ELF-1 (cell line): Measurements from ENCODE around the gene LCE1E.

Experiments
- DNase-seq: peaks from one replicate; pipeline ENCODE4 v3.0.0-alpha.2; 2016; ENCODE audit warnings: low read depth, low spot score

The LCE1E gene

GRCh38 chr1:152786077-152786476 lies at the start of gene LCE1E:
TSS of gene LCE1E (plus strand) at chr1:152786257. CDS start at chr1:152787300, 1,043 bp downstream.
- no peak for DNase-seq

- no peak for DNase-seq
Measured at GRCh38 chr1:152737997-152738396, 48.1 kb upstream of the LCE1E start.

- DNase-seq = no peak
Measured at GRCh38 chr1:152739841-152740240, 46.2 kb upstream of the LCE1E start.

GRCh38 chr1:152741656-152742055 lies 44.4 kb upstream of the LCE1E start:
- no peak for DNase-seq

GRCh38 chr1:152743371-152744145 lies 42.5 kb upstream of the LCE1E start:
- DNase-seq = no peak

GRCh38 chr1:152745289-152745704 lies 40.8 kb upstream of the LCE1E start:
- no peak for DNase-seq

GRCh38 chr1:152745765-152746444 lies 40.2 kb upstream of the LCE1E start:
- no peak for DNase-seq

- no peak for DNase-seq
Measured at GRCh38 chr1:152747831-152748230, 38.2 kb upstream of the LCE1E start.

GRCh38 chr1:152752225-152752624 lies 33.8 kb upstream of the LCE1E start:
- DNase-seq = no peak

- no peak for DNase-seq
Measured at GRCh38 chr1:152753586-152753985, 32.5 kb upstream of the LCE1E start.

- no peak for DNase-seq
Measured at GRCh38 chr1:152756872-152757271, 29.2 kb upstream of the LCE1E start.

GRCh38 chr1:152757747-152758146 lies 28.3 kb upstream of the LCE1E start, which contains the start of gene KPRP:
TSS of gene KPRP (plus strand) at chr1:152758025. CDS start at chr1:152759589, 1,564 bp downstream.
- DNase-seq = no peak

- DNase-seq = no peak
Measured at GRCh38 chr1:152758636-152759035, 27.4 kb upstream of the LCE1E start.

GRCh38 chr1:152759453-152760173 lies 26.4 kb upstream of the LCE1E start:
- no peak for DNase-seq

GRCh38 chr1:152760551-152761190 lies 25.4 kb upstream of the LCE1E start:
- no peak for DNase-seq

- DNase-seq = no peak
Measured at GRCh38 chr1:152761609-152762213, 24.3 kb upstream of the LCE1E start.

GRCh38 chr1:152768847-152769533 lies 17.1 kb upstream of the LCE1E start:
- DNase-seq = no peak

GRCh38 chr1:152770411-152770810 lies 15.6 kb upstream of the LCE1E start:
- no peak for DNase-seq

- DNase-seq = no peak
Measured at GRCh38 chr1:152774875-152775274, 11.2 kb upstream of the LCE1E start, which contains the start of gene LCE1F. TSS of gene LCE1F (plus strand) at chr1:152775140. CDS start at chr1:152776372, 1,232 bp downstream.

- no peak for DNase-seq
Measured at GRCh38 chr1:152776361-152776760, 9.7 kb upstream of the LCE1E start.
